A549 (cell line): ENCODE data around the gene COPS4.

Experiments used
- CBX2 ChIP-seq: fragments of 200-600 bp; sonication (generic); IDR thresholded peaks from 2 replicates; pipeline ENCODE4 v1.6.1; 2016; ENCODE audit warnings: low read depth, mild to moderate bottlenecking, borderline replicate concordance
- ESRRA ChIP-seq: fragments of 150-350 bp; IDR thresholded peaks from 2 replicates; pipeline ENCODE4 v1.6.1; 2014; ENCODE audit warnings: mild to moderate bottlenecking, low read length, borderline replicate concordance
- POLR2A ChIP-seq: IDR thresholded peaks from 2 replicates; pipeline ENCODE4 v1.6.1; 2012; ENCODE audit warnings: mild to moderate bottlenecking, low read length
- SREBF2 ChIP-seq: fragments of 450-650 bp; IDR thresholded peaks from 2 replicates; pipeline ENCODE4 v1.6.1; 2014; ENCODE audit warnings: mild to moderate bottlenecking, moderate library complexity
- TP53 ChIP-seq: fragments of 250-450 bp; sonication (Bioruptor Pico); IDR thresholded peaks from 2 replicates; pipeline ENCODE4 v1.5.0; 2021; ENCODE audit warnings: mild to moderate bottlenecking, moderate library complexity
- TF ChIP-seq, protein P1 (sequence below): fragments of >200 bp; sonication (Bioruptor Twin); formaldehyde crosslinking; IDR thresholded peaks from 3 replicates; pipeline ENCODE4 v1.5.1; 2016
- TF ChIP-seq, protein P2 (sequence below): fragments of >200 bp; sonication (Bioruptor Twin); formaldehyde crosslinking; IDR thresholded peaks from 3 replicates; pipeline ENCODE4 v1.6.1; 2016

DNA sequence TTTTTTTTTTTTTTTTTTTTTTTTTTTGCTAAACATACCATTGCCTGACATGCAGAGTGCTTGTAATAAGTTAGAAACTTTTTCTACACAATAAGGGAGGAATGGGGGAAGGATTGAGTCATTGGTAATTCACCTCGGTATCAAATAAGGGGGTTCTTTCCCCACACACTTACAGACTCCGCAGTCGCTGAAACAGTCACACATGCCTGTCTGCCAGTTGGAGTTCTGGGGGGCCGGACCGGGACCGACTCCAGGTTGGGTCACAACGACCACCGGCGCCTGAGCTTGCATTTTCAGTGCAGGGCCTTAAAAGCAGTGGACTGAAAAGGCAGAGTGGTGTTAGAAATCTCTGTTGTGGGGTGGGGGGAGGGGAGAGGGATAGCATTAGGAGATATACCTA lies 72.6 kb downstream of the COPS4 start:
- no peak for TF ChIP-seq TP53 (CRISPR knock-in tag)
- TF ChIP-seq, protein P1, sequence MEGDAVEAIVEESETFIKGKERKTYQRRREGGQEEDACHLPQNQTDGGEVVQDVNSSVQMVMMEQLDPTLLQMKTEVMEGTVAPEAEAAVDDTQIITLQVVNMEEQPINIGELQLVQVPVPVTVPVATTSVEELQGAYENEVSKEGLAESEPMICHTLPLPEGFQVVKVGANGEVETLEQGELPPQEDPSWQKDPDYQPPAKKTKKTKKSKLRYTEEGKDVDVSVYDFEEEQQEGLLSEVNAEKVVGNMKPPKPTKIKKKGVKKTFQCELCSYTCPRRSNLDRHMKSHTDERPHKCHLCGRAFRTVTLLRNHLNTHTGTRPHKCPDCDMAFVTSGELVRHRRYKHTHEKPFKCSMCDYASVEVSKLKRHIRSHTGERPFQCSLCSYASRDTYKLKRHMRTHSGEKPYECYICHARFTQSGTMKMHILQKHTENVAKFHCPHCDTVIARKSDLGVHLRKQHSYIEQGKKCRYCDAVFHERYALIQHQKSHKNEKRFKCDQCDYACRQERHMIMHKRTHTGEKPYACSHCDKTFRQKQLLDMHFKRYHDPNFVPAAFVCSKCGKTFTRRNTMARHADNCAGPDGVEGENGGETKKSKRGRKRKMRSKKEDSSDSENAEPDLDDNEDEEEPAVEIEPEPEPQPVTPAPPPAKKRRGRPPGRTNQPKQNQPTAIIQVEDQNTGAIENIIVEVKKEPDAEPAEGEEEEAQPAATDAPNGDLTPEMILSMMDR, result no peak
- no peak for TF ChIP-seq ESRRA
- TF ChIP-seq SREBF2, result no peak
- no peak for TF ChIP-seq POLR2A
- TF ChIP-seq, protein P2, sequence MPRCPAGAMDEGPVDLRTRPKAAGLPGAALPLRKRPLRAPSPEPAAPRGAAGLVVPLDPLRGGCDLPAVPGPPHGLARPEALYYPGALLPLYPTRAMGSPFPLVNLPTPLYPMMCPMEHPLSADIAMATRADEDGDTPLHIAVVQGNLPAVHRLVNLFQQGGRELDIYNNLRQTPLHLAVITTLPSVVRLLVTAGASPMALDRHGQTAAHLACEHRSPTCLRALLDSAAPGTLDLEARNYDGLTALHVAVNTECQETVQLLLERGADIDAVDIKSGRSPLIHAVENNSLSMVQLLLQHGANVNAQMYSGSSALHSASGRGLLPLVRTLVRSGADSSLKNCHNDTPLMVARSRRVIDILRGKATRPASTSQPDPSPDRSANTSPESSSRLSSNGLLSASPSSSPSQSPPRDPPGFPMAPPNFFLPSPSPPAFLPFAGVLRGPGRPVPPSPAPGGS, result no peak
- TF ChIP-seq CBX2, result no peak
